AG09319 (cell line): ENCODE data around the gene SSBP3.

Experiments
- DNase-seq: peaks from one replicate; pipeline ENCODE4 v3.0.0-alpha.2; 2010; ENCODE audit warnings: low read depth; ENCODE audit errors: extremely low read depth
- CTCF ChIP-seq: IDR thresholded peaks from 2 replicates; pipeline ENCODE4 v1.5.1; 2011; ENCODE audit warnings: low read depth, mild to moderate bottlenecking, inconsistent platforms, low read length, moderate library complexity

SSBP3 gene

DNA sequence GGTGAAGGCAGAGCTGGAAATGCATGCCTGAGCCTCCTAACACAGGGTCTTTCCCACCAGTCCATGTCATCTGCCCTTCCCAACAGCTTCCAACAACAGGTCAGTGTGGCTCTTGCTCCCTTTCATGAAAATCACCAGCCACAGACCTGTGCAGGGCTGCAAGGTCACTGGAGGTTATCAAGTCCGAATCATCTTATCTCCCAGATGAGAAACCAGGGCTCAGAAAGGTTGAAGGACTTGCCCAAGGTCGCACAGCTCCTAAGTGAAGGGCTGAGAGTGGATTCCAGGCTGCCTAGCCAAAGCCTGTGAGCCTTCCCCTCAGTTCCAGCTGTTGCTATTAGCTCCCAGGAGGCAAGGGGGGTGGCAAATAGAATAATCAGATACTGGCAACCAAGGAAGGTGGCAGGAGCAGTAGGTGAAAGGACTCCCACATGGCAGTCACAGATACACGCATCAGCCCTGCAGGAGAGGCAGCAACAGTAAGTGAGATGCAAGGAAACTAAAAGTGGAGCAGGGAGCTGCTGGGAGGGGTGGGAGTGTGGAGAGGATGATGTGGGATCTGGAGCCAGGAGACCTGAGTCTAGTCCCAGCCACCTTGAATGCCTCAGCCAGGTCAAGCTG, 74.2 kb downstream of the SSBP3 start:
- no peak for TF ChIP-seq CTCF
- no peak for DNase-seq

DNA sequence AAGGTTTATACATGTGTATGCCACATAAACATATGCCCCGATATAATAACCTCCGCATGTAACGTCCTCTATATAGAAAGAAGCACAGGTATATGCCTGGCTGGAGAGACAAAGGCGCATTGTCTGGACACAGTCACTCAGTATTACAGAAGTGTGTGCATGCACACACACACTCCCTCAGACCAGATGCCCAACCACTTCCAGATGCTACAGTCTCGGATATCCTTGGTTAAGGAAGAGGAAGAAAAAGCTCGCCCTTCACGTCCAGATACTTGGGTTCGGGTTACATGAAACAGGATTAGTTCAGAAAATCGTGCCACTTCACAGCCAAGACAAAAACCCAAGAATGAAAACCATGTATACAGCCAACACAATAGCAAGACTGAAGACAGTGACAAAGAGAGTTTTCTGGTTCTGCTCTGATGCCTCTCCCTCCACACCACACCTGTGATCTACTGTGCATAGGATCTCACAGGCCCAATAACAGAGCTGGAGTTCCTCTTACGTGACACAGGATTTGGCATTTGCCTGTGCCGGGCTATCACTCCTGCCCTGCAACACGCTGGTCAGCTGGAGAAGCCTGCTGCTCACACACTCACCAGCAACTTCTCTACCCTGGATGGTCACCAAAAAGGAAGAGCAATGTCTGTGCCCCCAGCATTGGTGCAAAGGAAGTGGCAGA, 75.0 kb downstream of the SSBP3 start:
- no peak for TF ChIP-seq CTCF
- peak; percentile 82 for DNase-seq

DNA sequence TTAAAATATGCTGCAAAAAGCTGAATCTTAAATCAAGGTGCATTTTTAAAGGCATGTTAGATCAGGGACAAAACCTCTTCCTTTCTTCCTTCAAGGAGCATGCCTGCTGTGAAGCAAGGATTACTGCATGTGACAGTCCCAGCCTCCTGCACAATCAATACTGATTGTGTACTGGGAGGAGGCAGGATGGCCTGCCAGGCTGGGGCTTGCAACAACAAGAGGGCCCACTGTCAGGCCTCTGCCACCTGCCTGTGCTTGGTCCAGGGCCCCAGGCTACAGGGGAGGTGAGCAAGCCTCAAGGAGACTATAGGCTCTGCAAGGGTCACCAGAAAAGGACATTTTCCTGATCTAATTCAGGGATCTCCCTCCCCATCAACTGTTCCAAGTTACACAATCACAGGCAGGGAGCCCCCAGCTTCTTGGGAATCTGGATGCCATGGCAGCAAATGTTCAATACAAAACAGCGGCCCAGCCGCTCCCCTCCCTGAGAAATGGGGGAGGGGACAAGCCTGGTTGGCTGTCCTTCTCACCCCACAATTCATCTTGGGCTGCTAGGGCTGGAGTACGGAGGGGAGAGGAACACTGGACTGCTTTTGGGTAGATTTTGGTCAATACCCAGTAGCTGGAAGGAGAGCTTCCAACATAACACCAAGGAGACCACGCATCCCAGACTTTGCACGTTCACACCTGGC, 76.7 kb downstream of the SSBP3 start:
- DNase-seq: no peak
- no peak for TF ChIP-seq CTCF

- DNase-seq: no peak
- TF ChIP-seq CTCF: no peak
Observed at GRCh38 chr1:54328066-54328636, 78.0 kb downstream of the SSBP3 start.

DNA sequence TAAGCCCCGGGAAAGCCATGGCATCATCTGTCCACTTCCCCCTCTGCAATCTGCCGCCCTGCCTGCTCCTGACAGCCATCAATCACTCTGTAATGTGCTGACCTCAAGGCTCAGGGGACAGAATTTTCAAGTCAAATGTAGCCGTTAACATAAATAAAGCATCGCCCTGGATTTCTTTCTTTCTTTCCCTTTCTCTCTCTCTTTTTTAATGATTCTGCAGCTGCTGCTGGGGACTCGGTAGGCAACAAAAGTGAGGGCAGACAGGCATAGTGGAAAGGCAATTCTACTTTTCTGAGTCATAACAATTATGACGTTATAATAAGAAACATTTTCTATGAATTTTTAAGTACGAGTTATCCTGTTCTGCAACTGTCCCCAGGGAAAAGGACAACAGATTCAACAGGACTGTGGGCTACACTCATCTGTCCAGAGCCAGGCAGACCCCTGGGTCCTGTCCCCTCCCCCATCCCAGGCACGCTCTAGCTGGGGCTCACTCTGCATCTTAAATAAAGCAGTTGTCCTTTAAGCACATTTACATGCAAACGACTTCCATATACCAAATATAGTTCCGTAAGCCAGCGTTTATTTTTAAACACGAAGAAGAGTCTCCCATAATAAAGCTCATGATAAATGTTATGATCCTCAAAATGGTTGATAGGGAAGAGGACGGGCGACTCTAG, 78.7 kb downstream of the SSBP3 start:
- TF ChIP-seq CTCF: no peak
- DNase-seq: no peak

- DNase-seq: no peak
- no peak for TF ChIP-seq CTCF
Observed at GRCh38 chr1:54326543-54327385, 79.4 kb downstream of the SSBP3 start.
